HepG2 (cell line): ENCODE data around the gene GTF3A. TPM values are rescaled to one million over a fixed set of nuclear protein-coding genes. Genes with fewer than 3 reads are reported as not detected.

Experiments used
- AKAP8 ChIP-seq: sonication (generic); formaldehyde crosslinking; IDR thresholded peaks from 2 replicates; pipeline ENCODE4 v1.5.1; 2020; ENCODE audit warnings: mild to moderate bottlenecking, missing genetic modification reagents
- EHMT2 ChIP-seq: fragments of 200-600 bp; sonication (generic); IDR thresholded peaks from 2 replicates; pipeline ENCODE4 v1.7.0; 2017; ENCODE audit warnings: antibody characterized with exemption, low read depth, low read length, borderline replicate concordance
- KMT2A ChIP-seq: sonication (generic); formaldehyde crosslinking; IDR thresholded peaks from 2 replicates; pipeline ENCODE4 v1.4.0; 2020; ENCODE audit warnings: missing genetic modification reagents
- PCBP2 ChIP-seq: fragments of 200-400 bp; formaldehyde crosslinking; optimal IDR thresholded peaks from 2 replicates; pipeline ENCODE3; 2018; ENCODE audit warnings: low read length, low read depth; ENCODE audit not compliant: poor library complexity, severe bottlenecking
- PLRG1 ChIP-seq: fragments of 450-650 bp; conservative IDR thresholded peaks from 2 replicates; pipeline ENCODE4 v1.6.1; 2016
- SOX5 ChIP-seq: IDR thresholded peaks from 2 replicates; pipeline ENCODE4 v1.6.1; 2016; ENCODE audit warnings: borderline replicate concordance
- TARDBP ChIP-seq: sonication (generic); formaldehyde crosslinking; IDR thresholded peaks from 2 replicates; pipeline ENCODE4 v1.8.0; 2022; ENCODE audit warnings: mild to moderate bottlenecking, missing genetic modification reagents
- TBX2 ChIP-seq: sonication (generic); formaldehyde crosslinking; IDR thresholded peaks from 2 replicates; pipeline ENCODE4 v1.5.0; 2020; ENCODE audit warnings: missing genetic modification reagents, mild to moderate bottlenecking, borderline replicate concordance
- TCF12 ChIP-seq, 2 experiments: fragments of 450-650 bp in 1 of 2; sonication (generic) in 1 of 2; formaldehyde crosslinking in 1 of 2; IDR thresholded peaks; 2 replicates each; pipeline versions ENCODE4 v1.6.1 to v1.8.0; 2017 to 2022; ENCODE audit warnings: antibody characterized with exemption in 1 of 2, mild to moderate bottlenecking in 1 of 2, missing genetic modification reagents in 1 of 2, moderate library complexity in 1 of 2
- ZFAT ChIP-seq: sonication (generic); formaldehyde crosslinking; conservative IDR thresholded peaks from 2 replicates; pipeline ENCODE4 v1.8.1; 2023; ENCODE audit warnings: missing genetic modification reagents, inconsistent platforms
- ZMAT3 ChIP-seq: sonication (generic); formaldehyde crosslinking; conservative IDR thresholded peaks from 2 replicates; pipeline ENCODE4 v1.7.0; 2021; ENCODE audit warnings: missing genetic modification reagents
- ZNF142 ChIP-seq: sonication (generic); formaldehyde crosslinking; IDR thresholded peaks from 2 replicates; pipeline ENCODE4 v1.4.0; 2020; ENCODE audit warnings: missing genetic modification reagents
- ZNF331 ChIP-seq: sonication (generic); formaldehyde crosslinking; IDR thresholded peaks from 2 replicates; pipeline ENCODE4 v1.4.0; 2020; ENCODE audit warnings: missing genetic modification reagents
- ZNF564 ChIP-seq: sonication (generic); formaldehyde crosslinking; IDR thresholded peaks from 2 replicates; pipeline ENCODE4 v1.8.1; 2023; ENCODE audit warnings: mild to moderate bottlenecking, missing genetic modification reagents
- ZNF572 ChIP-seq: sonication (generic); formaldehyde crosslinking; IDR thresholded peaks from 2 replicates; pipeline ENCODE4 v1.5.1; 2020; ENCODE audit warnings: mild to moderate bottlenecking, missing genetic modification reagents
- ZNF761 ChIP-seq: sonication (generic); formaldehyde crosslinking; conservative IDR thresholded peaks from 2 replicates; pipeline ENCODE4 v1.4.0; 2020; ENCODE audit warnings: mild to moderate bottlenecking, missing genetic modification reagents
- ZSCAN5A ChIP-seq: sonication (generic); formaldehyde crosslinking; IDR thresholded peaks from 2 replicates; pipeline ENCODE4 v1.8.0; 2022; ENCODE audit warnings: mild to moderate bottlenecking, missing genetic modification reagents, borderline replicate concordance
- ZZZ3 ChIP-seq: sonication (generic); formaldehyde crosslinking; IDR thresholded peaks from 2 replicates; pipeline ENCODE4 v1.4.0; 2020; ENCODE audit warnings: missing genetic modification reagents, mild to moderate bottlenecking, borderline replicate concordance
- polyA plus RNA-seq, 8 experiments: library from polyadenylated mRNA; depleted of rRNA in 3 of 8; stranded (reverse) in 7 of 8; unstranded in 1 of 8; fragments of >200 nt; fragmentation: Illumina TruSeq in 4 of 8; extraction: Trizol in 4 of 8; gene quantifications; 2 replicates each; pipeline versions ENCODE4 v1.2.1 to v1.2.3, GENCODE V29; 2011 to 2016; ENCODE audit warnings: low read depth in 4 of 8, missing spikeins in 1 of 8, mixed read lengths in 1 of 8; ENCODE audit not compliant: insufficient read depth in 1 of 8
- total RNA-seq, 5 experiments: library from RNA; depleted of rRNA; stranded (reverse); fragments of >200 nt; fragmentation: Illumina TruSeq; extraction: Trizol; gene quantifications; 2 replicates each; pipeline ENCODE4 v1.2.3, GENCODE V29; 2016; ENCODE audit warnings: low read depth in 1 of 5
- TF ChIP-seq, protein P1 (sequence below): sonication (generic); formaldehyde crosslinking; IDR thresholded peaks from 2 replicates; pipeline ENCODE4 v1.4.0; 2020; ENCODE audit warnings: missing genetic modification reagents

GTF3A gene
- total and polyA plus RNA-seq, 2 of the 13 experiments (the other 11 are each of a cell fraction or from before 2014, with no cell fraction given), result 42.1 to 176 TPM

DNA sequence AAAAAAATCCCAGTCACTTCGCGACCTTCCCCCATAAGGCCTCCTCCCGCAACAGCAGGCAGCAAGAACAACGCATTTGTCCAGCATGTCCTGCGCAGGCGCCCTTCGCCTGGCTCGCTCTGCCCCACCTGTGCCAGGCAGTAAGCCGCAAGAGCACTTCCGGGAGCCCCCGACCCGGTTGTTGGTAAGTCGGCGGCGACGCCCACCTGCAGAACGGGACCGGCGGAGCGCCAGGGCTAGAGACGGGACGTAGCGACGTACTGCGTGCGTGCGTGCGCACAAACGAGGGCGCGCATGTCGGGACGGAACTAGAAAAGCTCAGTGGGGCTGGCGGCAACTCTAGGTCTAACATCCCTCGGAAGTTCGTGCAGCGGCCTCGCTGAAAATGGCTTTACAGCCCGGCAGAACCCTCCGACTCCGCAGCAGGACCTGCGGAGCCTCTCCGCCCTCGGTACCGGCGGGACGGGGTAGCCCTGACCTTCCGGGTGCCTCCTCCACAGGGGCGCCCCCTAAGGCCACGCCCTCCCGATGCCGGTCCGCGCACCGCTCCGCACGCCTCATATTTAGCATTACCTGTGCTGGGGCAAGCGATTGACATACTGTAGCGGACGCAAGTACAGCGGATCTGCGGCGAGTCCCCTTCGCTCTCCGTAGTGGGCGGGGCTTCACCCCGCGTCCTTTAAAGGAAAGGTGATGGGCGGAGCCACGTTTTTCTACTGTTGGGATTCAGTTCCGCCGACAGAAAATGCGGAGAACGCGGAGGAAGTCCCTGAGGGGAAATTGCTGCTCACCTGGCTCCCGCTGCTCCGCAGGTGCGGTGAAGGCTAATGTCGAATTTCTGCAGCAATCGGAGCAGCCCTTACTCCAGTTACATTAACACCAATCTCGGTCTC, 25.8 kb downstream of the GTF3A start, which contains the start of gene MTIF3 (continued):
- TF ChIP-seq ZNF761, result peak; percentile 87
- no peak; the same call in 1 of the 2 replicates for TF ChIP-seq ZNF572 (CRISPR knock-in tag)
- TF ChIP-seq TARDBP (CRISPR knock-in tag), result peak; percentile 60; the same call in 1 of the 2 replicates
- TF ChIP-seq, protein P1, sequence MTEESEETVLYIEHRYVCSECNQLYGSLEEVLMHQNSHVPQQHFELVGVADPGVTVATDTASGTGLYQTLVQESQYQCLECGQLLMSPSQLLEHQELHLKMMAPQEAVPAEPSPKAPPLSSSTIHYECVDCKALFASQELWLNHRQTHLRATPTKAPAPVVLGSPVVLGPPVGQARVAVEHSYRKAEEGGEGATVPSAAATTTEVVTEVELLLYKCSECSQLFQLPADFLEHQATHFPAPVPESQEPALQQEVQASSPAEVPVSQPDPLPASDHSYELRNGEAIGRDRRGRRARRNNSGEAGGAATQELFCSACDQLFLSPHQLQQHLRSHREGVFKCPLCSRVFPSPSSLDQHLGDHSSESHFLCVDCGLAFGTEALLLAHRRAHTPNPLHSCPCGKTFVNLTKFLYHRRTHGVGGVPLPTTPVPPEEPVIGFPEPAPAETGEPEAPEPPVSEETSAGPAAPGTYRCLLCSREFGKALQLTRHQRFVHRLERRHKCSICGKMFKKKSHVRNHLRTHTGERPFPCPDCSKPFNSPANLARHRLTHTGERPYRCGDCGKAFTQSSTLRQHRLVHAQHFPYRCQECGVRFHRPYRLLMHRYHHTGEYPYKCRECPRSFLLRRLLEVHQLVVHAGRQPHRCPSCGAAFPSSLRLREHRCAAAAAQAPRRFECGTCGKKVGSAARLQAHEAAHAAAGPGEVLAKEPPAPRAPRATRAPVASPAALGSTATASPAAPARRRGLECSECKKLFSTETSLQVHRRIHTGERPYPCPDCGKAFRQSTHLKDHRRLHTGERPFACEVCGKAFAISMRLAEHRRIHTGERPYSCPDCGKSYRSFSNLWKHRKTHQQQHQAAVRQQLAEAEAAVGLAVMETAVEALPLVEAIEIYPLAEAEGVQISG (CRISPR knock-in tag), result peak; percentile 87
- TF ChIP-seq SOX5 (CRISPR knock-in tag), result peak; percentile 12; the same call in 1 of the 2 replicates
- no peak for TF ChIP-seq ZNF564 (CRISPR knock-in tag)
- TF ChIP-seq ZSCAN5A (CRISPR knock-in tag), result no peak; the same call in 1 of the 2 replicates
- TF ChIP-seq PCBP2, result no peak
- TF ChIP-seq AKAP8 (CRISPR knock-in tag), result peak; percentile 83
- TF ChIP-seq ZMAT3 (CRISPR knock-in tag), result 0 out of 2 replicates have a peak, but pooled peaks have one; percentile 18
- TF ChIP-seq KMT2A (CRISPR knock-in tag), result peak; percentile 46; the same call in 1 of the 2 replicates
- TF ChIP-seq TCF12 (IDR thresholded peaks at IDR 0.05), result no peak
- no peak for TF ChIP-seq TCF12 (CRISPR knock-in tag; IDR thresholded peaks at IDR 0.05)
- peak; percentile 37 for TF ChIP-seq ZNF331
- peak; percentile 87; the same call in 1 of the 2 replicates for TF ChIP-seq ZZZ3 (CRISPR knock-in tag)
- no peak for TF ChIP-seq EHMT2
- peak; percentile 72; the same call in 1 of the 2 replicates for TF ChIP-seq TBX2
- 0 out of 2 replicates have a peak, but pooled peaks have one; percentile 45 for TF ChIP-seq ZFAT (CRISPR knock-in tag)
- TF ChIP-seq ZNF142 (CRISPR knock-in tag), result peak; percentile 72; the same call in 1 of the 2 replicates
- no peak for TF ChIP-seq PLRG1
